Cardiac muscle cell (in vitro differentiated cells and primary cell): Measurements from ENCODE around the gene MAD1L1. TPM values are rescaled to one million over a fixed set of nuclear protein-coding genes. Genes with fewer than 3 reads are reported as not detected.

Experiments used
- DNase-seq, 2 donors: peaks; one replicate each; pipeline versions ENCODE4 v3.0.0 to v3.0.0-alpha.2; 2010 to 2017; ENCODE audit warnings: low read depth in 1 of 2, low spot score in 1 of 2
- H3K27ac ChIP-seq: fragments of 200-600 bp; sonication (generic); 2 replicates; pipeline ENCODE4 v1.5.1; 2016
- H3K27me3 ChIP-seq: fragments of 200-600 bp; sonication (generic); 2 replicates; pipeline ENCODE4 v1.6.0; 2016; ENCODE audit warnings: control low read depth
- H3K36me3 ChIP-seq: fragments of 200-600 bp; sonication (generic); 2 replicates; pipeline ENCODE4 v1.5.1; 2016; ENCODE audit warnings: control low read depth
- H3K4me1 ChIP-seq: fragments of 200-600 bp; sonication (generic); 2 replicates; pipeline ENCODE4 v1.8.1; 2017; ENCODE audit warnings: low read depth, mild to moderate bottlenecking, mixed run types
- H3K4me3 ChIP-seq: fragments of 200-600 bp; sonication (generic); 2 replicates; pipeline ENCODE4 v1.5.1; 2016; ENCODE audit warnings: mild to moderate bottlenecking
- H3K9me3 ChIP-seq: fragments of 200-600 bp; sonication (generic); 2 replicates; pipeline ENCODE4 v1.5.1; 2017; ENCODE audit warnings: low read depth, mild to moderate bottlenecking, control low read depth
- polyA plus RNA-seq: library from polyadenylated mRNA; unstranded; fragments of >200 nt; fragmentation: Nextera tagmentation; extraction: Ambion mirVana; gene quantifications from 2 replicates; pipeline ENCODE4 v1.2.1, GENCODE V29; 2016
- total RNA-seq: library from RNA; depleted of rRNA; stranded (reverse); fragments of >200 nt; gene quantifications from 2 replicates; pipeline ENCODE4 v1.2.3, GENCODE V29; 2016
- TF ChIP-seq, protein P1 (sequence below): IDR thresholded peaks from 2 replicates; pipeline ENCODE4 v1.5.1; 2012; ENCODE audit warnings: low read depth, mild to moderate bottlenecking, low read length

The MAD1L1 gene
- total and polyA plus RNA-seq, 2 experiments from 2014 or later, result 38.3 to 56.2 TPM

DNA sequence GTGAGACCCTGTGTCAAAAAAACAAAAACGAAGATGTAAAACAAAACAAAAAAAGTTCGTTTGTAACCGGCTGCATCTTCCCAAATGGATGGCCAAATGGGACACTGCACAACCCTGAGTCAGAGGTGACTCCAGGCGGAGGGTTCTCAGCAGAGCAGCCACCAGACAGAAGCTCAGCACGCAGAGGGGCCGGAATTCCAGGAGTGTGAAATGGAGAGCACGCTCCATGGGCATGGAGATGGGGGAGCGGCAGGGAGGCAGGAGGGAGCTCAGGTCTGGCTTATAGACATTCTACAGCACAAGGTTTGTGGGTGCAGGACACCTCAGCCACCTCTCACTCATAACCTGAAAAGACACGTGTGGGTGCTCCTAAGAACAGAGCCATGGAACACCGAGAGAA is 227.0 kb downstream of the MAD1L1 start:
- Histone ChIP-seq H3K4me3 (no peak overlapping the region), H3K36me3 (no peaks in the 10 kb centered on the region), H3K4me1 (peaks cover 7% of the 10 kb centered on the region), H3K27me3 (no peaks in the 10 kb centered on the region), H3K9me3 (no peaks in the 10 kb centered on the region), H3K27ac (no peak overlapping the region)
- DNase-seq, result no peak
- TF ChIP-seq, protein P1, sequence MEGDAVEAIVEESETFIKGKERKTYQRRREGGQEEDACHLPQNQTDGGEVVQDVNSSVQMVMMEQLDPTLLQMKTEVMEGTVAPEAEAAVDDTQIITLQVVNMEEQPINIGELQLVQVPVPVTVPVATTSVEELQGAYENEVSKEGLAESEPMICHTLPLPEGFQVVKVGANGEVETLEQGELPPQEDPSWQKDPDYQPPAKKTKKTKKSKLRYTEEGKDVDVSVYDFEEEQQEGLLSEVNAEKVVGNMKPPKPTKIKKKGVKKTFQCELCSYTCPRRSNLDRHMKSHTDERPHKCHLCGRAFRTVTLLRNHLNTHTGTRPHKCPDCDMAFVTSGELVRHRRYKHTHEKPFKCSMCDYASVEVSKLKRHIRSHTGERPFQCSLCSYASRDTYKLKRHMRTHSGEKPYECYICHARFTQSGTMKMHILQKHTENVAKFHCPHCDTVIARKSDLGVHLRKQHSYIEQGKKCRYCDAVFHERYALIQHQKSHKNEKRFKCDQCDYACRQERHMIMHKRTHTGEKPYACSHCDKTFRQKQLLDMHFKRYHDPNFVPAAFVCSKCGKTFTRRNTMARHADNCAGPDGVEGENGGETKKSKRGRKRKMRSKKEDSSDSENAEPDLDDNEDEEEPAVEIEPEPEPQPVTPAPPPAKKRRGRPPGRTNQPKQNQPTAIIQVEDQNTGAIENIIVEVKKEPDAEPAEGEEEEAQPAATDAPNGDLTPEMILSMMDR, result no peak

DNA sequence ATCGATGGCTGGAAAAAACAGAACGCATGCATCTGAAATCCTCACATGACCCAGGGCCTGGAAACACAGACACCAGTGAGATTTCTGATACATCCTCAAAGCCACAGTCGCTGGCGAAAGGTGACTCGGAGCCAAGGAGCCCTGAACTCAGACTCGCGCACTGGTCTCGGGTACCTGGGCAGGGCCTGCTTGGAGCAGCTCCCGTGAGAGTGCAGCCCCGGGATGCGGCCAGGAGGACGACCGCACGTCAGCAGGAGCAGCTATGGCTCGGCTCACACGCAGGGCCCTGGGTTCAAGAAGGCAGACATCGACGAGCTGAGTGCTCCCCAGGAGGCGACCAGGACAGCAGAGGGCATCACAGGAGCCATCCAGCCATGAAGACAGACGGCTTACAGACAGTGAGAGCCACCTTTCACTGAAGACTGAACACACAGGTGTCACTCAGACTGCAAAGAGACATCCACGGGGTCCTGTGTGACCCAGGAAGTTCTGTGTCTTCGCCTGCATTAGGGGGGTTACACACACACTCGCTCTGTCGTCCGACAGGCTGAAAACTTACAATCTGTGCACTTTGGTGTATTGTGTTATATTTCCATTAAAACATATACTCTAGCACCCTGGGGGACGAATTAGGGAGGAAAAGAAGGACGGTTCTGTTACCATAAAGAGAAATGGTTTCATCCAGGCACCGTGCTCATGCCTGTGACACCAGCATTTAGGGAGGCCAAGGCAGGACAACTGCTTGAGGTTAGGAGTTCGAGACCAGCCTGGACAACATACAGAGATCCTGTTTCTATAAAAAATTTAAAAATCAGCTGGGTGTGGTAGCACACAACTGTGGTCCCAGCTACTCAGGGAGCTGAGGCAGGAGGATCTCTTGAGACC is 227.7 kb downstream of the MAD1L1 start:
- TF ChIP-seq, protein P1, result no peak
- DNase-seq, result no peak

DNA sequence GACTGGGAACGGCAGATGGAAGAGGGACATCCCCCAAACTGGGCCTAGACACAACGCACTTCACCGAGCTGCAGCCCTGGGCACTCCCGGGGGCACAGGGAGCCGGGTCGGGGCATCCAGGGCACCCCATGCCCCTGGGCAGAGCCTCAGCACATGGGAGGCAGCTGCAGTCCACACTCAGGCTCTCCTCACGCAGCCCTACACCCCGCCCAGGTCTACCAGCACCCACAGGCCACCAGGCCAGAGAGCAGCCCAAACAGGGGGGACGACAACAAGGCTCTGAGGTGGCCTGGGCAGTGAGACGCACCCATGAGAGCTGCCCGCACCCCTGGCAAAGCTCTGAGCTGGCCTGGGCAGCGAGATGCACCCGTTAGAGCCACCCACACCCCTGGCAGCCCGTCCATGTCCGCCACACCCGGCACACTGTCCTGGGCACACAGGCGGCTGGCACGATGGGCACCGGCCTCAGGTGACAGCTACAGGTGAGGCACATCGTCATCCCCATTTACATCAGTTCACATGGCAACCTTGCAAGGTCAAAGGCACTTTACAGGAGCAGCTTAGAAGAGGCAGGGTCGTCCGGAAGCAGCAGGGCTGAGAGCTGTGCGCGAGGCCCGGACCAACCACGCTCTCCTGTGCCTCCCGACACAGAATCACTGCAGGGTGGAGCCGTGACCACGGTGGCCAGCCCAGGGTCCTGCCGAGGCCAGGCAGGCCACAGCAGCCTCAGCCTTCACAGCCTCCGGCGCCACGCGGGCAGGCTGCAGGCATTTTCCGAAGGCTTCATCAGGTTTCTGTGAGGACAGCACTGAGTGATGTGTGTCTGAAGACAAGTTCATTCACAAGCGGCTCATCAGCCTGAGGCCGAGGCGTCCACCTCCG is 228.6 kb downstream of the MAD1L1 start:
- Histone ChIP-seq H3K36me3 (no peaks in the 10 kb centered on the region), H3K27ac (no peak overlapping the region), H3K9me3 (no peaks in the 10 kb centered on the region), H3K4me1 (peaks cover 5% of the 10 kb centered on the region), H3K4me3 (no peak overlapping the region), H3K27me3 (no peaks in the 10 kb centered on the region)
- TF ChIP-seq, protein P1, result no peak
- DNase-seq, result no peak

More for the DNA sequence above, 227.7 kb downstream of the MAD1L1 start:
- Histone ChIP-seq H3K27me3 (no peaks in the 10 kb centered on the region), H3K27ac (no peak overlapping the region), H3K4me3 (no peak overlapping the region), H3K4me1 (peaks cover 7% of the 10 kb centered on the region), H3K9me3 (no peaks in the 10 kb centered on the region), H3K36me3 (no peaks in the 10 kb centered on the region)

DNA sequence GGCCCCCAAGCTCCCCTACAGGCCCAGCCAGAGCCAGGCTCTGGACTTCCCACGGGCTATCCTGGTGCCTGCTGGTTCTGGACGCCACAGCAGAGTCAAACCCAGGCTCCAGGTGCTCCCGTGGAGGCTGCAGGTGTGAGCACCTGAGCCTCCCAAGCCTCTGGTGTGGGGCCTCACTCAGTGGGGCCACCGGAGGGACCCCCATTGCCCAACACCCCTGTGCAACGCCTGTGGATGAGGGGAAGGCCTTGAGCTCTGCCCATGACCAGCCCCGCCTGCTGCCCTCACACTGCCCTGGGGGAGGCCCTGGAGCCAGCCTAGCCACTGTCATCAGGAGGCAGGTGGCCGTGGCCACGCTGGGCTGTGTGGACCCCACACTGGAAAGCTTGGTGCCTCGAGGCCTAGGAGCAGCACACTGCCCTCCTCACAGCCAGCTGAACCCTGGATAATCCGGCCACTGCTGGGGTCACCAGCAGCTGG is 229.3 kb downstream of the MAD1L1 start:
- H3K27ac ChIP-seq, result no peak overlapping the region
- H3K9me3 ChIP-seq, result no peaks in the 10 kb centered on the region
- no peak overlapping the region for H3K4me3 ChIP-seq
- DNase-seq, result no peak
- H3K4me1 ChIP-seq, result no peaks in the 10 kb centered on the region
- H3K27me3 ChIP-seq, result no peaks in the 10 kb centered on the region
- no peaks in the 10 kb centered on the region for H3K36me3 ChIP-seq
- TF ChIP-seq, protein P1, result no peak

DNA sequence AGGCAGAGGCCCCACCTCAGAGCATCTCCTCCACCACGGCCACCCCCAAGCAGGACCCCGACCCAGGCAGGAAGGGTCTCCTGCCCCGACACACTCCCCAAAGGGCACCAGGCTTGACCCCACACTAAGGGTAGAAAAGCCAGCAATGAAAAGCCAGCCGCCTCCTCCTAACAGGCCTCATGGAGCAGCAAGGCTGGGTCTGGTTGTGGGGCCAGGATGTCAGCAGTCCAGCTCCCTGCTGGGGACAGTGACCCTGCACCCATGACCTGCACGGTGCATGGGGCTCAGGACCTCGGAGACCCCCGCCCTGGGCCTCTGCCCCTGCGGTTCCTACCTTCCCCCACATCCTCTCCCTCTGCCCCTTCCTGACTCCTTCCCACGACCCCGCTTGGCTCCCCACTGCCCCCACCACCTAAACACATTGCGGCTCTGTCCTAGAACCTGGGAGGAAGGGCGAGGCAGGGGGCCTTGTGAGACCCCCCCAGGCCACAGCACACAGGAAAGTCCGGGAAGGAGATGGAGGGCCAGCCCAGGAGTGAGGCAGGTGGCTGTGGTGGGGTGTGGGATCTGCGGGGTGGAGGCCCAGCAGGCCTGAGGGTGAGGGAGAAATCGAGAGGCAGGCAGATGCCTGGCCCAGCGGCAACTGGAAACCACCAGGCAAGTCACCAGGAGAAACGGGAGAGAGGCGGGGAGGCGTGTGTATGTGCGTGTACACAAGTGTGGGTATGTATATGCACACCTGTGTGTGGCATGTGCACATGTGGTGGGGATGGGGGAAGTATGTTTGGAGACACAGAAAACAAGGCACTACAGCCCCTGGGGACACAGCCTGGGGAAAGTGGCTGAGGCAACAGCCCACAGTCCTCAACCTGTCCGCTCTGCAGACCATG is 229.9 kb downstream of the MAD1L1 start:
- Histone ChIP-seq H3K4me3 (no peak overlapping the region), H3K27ac (no peak overlapping the region), H3K27me3 (no peaks in the 10 kb centered on the region), H3K9me3 (no peaks in the 10 kb centered on the region), H3K4me1 (no peaks in the 10 kb centered on the region), H3K36me3 (no peaks in the 10 kb centered on the region)
- DNase-seq, result no peak
- TF ChIP-seq, protein P1, result no peak
